Upper lobe of left lung (tissue), 6 donors: ENCODE data around the gene RHAG. TPM values are rescaled to one million over a fixed set of nuclear protein-coding genes. Genes with fewer than 3 reads are reported as not detected.
"Not testable (repeated sequence)": the region's sequence is repeated elsewhere in the genome, so short reads cannot be mapped to it uniquely, and the experiment has no call there.

Experiments
- ATAC-seq, 2 donors: fragments of 200-7000 bp; cut with Tn5 transposase; one replicate each; pipeline ENCODE4 v1.9.1; 2022; ENCODE audit warnings: mild to moderate bottlenecking in 2 of 2, moderate library complexity in 2 of 2; ENCODE audit not compliant: low FRiP score in 2 of 2
- DNase-seq, 2 donors: peaks; one replicate each; pipeline ENCODE4 v3.0.0-alpha.2; 2019 to 2020
- H3K27ac ChIP-seq, 4 donors: fragments of 200-600 bp; sonication (generic); one replicate each; pipeline ENCODE4 v1.5.1; 2016 to 2019
- H3K27me3 ChIP-seq, 4 donors: fragments of 200-600 bp; sonication (generic); one replicate each; pipeline ENCODE4 v1.5.1; 2017 to 2019
- H3K36me3 ChIP-seq, 4 donors: fragments of 200-600 bp; sonication (generic); one replicate each; pipeline ENCODE4 v1.5.1; 2016 to 2019
- H3K4me1 ChIP-seq, 4 donors: fragments of 200-600 bp; sonication (generic); one replicate each; pipeline ENCODE4 v1.5.1; 2018 to 2019
- H3K4me3 ChIP-seq, 4 donors: fragments of 200-600 bp; sonication (generic); one replicate each; pipeline ENCODE4 v1.5.1; 2017 to 2019; ENCODE audit warnings: mild to moderate bottlenecking in 2 of 4, moderate library complexity in 1 of 4
- H3K9me3 ChIP-seq, 4 donors: fragments of 200-600 bp; sonication (generic); one replicate each; pipeline ENCODE4 v1.5.1; 2018 to 2019
- CTCF ChIP-seq, 6 experiments: fragments of 450-650 bp in 4 of 6; fragments of 200-600 bp in 2 of 6; sonication (generic) in 2 of 6; IDR thresholded peaks; one replicate each; pipeline ENCODE4 v1.5.1; 2016 to 2019; ENCODE audit warnings: antibody characterized with exemption in 6 of 6
- EP300 ChIP-seq, 4 donors: sonication (generic); formaldehyde crosslinking; IDR thresholded peaks; one replicate each; pipeline ENCODE4 v1.5.1; 2017; ENCODE audit warnings: antibody characterized with exemption in 4 of 4, control low read depth in 2 of 4
- POLR2A ChIP-seq, 4 donors: fragments of 450-650 bp; IDR thresholded peaks; one replicate each; pipeline ENCODE4 v1.5.1; 2016 to 2017; ENCODE audit warnings: antibody characterized with exemption in 4 of 4, mild to moderate bottlenecking in 2 of 4
- POLR2AphosphoS5 ChIP-seq, 2 donors: sonication (generic); formaldehyde crosslinking; IDR thresholded peaks; one replicate each; pipeline ENCODE4 v1.5.1; 2017; ENCODE audit warnings: antibody characterized with exemption in 2 of 2
- WGBS, 2 donors: methylation state at CpG; one replicate each; pipeline ENCODE4 v1.1.5; 2017 to 2018; 5-methylcytosine and 5-hydroxymethylcytosine counted together
- total RNA-seq, 6 donors: library from RNA; depleted of rRNA in 4 of 6; stranded (reverse); fragments of >200 nt in 4 of 6; gene quantifications; one replicate each; pipeline versions ENCODE4 v1.1.0 to v1.2.1, GENCODE V29; 2016 to 2021
- donor health status: DM: no; HTN: no; CAD: no; lungs with moderate emphysema.
- donor health status: DM: no; HTN: yes; CAD: no; lungs with severe emphysema.

The RHAG gene
- total RNA-seq, 6 donors from 2014 or later: 0.46 to 0.81 (median 0.61) TPM; not detected in 3

- no peak overlapping the region for H3K27ac ChIP-seq
- TF ChIP-seq CTCF (IDR thresholded peaks at IDR 0.05): peak; percentile 39 to 76 (median 67)
- TF ChIP-seq POLR2A (IDR thresholded peaks at IDR 0.05): no peak
- TF ChIP-seq POLR2AphosphoS5 (IDR thresholded peaks at IDR 0.05): no peak
- no peak for TF ChIP-seq EP300 (IDR thresholded peaks at IDR 0.05)
- ATAC-seq (peak; percentile 73 to 88), DNase-seq (peak in 1 of 2 donors; percentile 23)
- no peaks in the 10 kb centered on the region for H3K9me3 ChIP-seq
- H3K4me1 ChIP-seq: no peaks in the 10 kb centered on the region
- no peaks in the 10 kb centered on the region for H3K36me3 ChIP-seq
- H3K27me3 ChIP-seq: no peaks in the 10 kb centered on the region
- no peak overlapping the region for H3K4me3 ChIP-seq
- 45 to 48% methylated on average over 4 of the region's 4 CpGs for WGBS, 2 donors
Measured at GRCh38 chr6:49606721-49607390, 29.8 kb downstream of the RHAG start.

- DNase-seq, ATAC-seq, H3K27me3 ChIP-seq, H3K9me3 ChIP-seq, H3K36me3 ChIP-seq, H3K4me3 ChIP-seq, H3K4me1 ChIP-seq, H3K27ac ChIP-seq: not testable (repeated sequence)
- WGBS, 2 donors: 86 to 97% methylated on average over 3 of the region's 3 CpGs
Measured at GRCh38 chr6:49604080-49604479, 32.6 kb downstream of the RHAG start.

- H3K4me3 ChIP-seq, H3K27me3 ChIP-seq, H3K36me3 ChIP-seq, DNase-seq, H3K27ac ChIP-seq, H3K4me1 ChIP-seq, ATAC-seq, H3K9me3 ChIP-seq: not testable (repeated sequence)
- WGBS, 2 donors: 84 to 88% methylated on average over 5 of the region's 5 CpGs
Measured at GRCh38 chr6:49587262-49587661, 49.4 kb downstream of the RHAG start.

GRCh38 chr6:49582529-49582928 is 54.1 kb downstream of the RHAG start:
- no peak overlapping the region for H3K4me3 ChIP-seq
- no peak for ATAC-seq
- WGBS, 2 donors: 52 to 62% methylated on average over 1 of the region's 1 CpG
- no peak overlapping the region for H3K27ac ChIP-seq
- H3K27me3 ChIP-seq: no peaks in the 10 kb centered on the region
- H3K9me3 ChIP-seq: no peaks in the 10 kb centered on the region
- no peaks in the 10 kb centered on the region for H3K4me1 ChIP-seq
- no peaks in the 10 kb centered on the region for H3K36me3 ChIP-seq
- TF ChIP-seq POLR2AphosphoS5 (IDR thresholded peaks at IDR 0.05) (no peak), POLR2A (IDR thresholded peaks at IDR 0.05) (no peak), EP300 (IDR thresholded peaks at IDR 0.05) (no peak), CTCF (IDR thresholded peaks at IDR 0.05) (no peak)
- DNase-seq: no peak

- no peaks in the 10 kb centered on the region for H3K27me3 ChIP-seq
- DNase-seq (no peak), ATAC-seq (no peak)
- no peak overlapping the region for H3K4me3 ChIP-seq
- no peaks in the 10 kb centered on the region for H3K9me3 ChIP-seq
- TF ChIP-seq EP300 (IDR thresholded peaks at IDR 0.05): no peak
- no peak for TF ChIP-seq POLR2AphosphoS5 (IDR thresholded peaks at IDR 0.05)
- TF ChIP-seq CTCF (IDR thresholded peaks at IDR 0.05): no peak
- TF ChIP-seq POLR2A (IDR thresholded peaks at IDR 0.05): no peak
- no peak overlapping the region for H3K27ac ChIP-seq
- no peaks in the 10 kb centered on the region for H3K4me1 ChIP-seq
- H3K36me3 ChIP-seq: no peaks in the 10 kb centered on the region
Measured at GRCh38 chr6:49579649-49580048, 57.0 kb downstream of the RHAG start.

GRCh38 chr6:49576618-49577017 is 60.0 kb downstream of the RHAG start:
- Histone ChIP-seq H3K27me3 (no peaks in the 10 kb centered on the region), H3K9me3 (no peaks in the 10 kb centered on the region), H3K4me3 (no peak overlapping the region), H3K27ac (no peak overlapping the region), H3K4me1 (no peaks in the 10 kb centered on the region), H3K36me3 (no peaks in the 10 kb centered on the region)
- no peak for DNase-seq
- TF ChIP-seq POLR2A (IDR thresholded peaks at IDR 0.05) (no peak), POLR2AphosphoS5 (IDR thresholded peaks at IDR 0.05) (no peak), CTCF (IDR thresholded peaks at IDR 0.05) (no peak), EP300 (IDR thresholded peaks at IDR 0.05) (no peak)
- no peak for ATAC-seq
- 90 to 92% methylated on average over 1 of the region's 1 CpG for WGBS, 2 donors
